ENCODE results near the gene SMR3A. TPM values are rescaled to one million over a fixed set of nuclear protein-coding genes. Genes with fewer than 3 reads are reported as not detected.

SMR3A gene
- total and polyA plus RNA-seq, 8 donors: not detected

GRCh38 chr4:70372760-70373159 lies 12.2 kb downstream of the SMR3A start:
- H3K27me3 ChIP-seq: no peaks in the 10 kb centered on the region
- H3K27ac ChIP-seq: no peak overlapping the region
- WGBS, 5 donors: 75 to 87% (median 81%) methylated on average over 3 of the region's 3 CpGs
- no peak for DNase-seq
- intact Hi-C loops (cut with DNase I; ENCODE audit: low total_unique reads): no loop called here
- H3K36me3 ChIP-seq: no peaks in the 10 kb centered on the region
- TF ChIP-seq CTCF (IDR thresholded peaks at IDR 0.05) (no peak), POLR2A (IDR thresholded peaks at IDR 0.05) (no peak), POLR2AphosphoS5 (IDR thresholded peaks at IDR 0.05) (no peak), EP300 (IDR thresholded peaks at IDR 0.05) (no peak)
- H3K9me3 ChIP-seq: no peaks in the 10 kb centered on the region
- H3K4me3 ChIP-seq: no peak overlapping the region
- no peaks in the 10 kb centered on the region for H3K4me1 ChIP-seq

GRCh38 chr4:70380578-70380977 lies 20.0 kb downstream of the SMR3A start:
- intact Hi-C loops (cut with DNase I; ENCODE audit: low total_unique reads): no loop called here
- H3K36me3 ChIP-seq: no peaks in the 10 kb centered on the region
- no peak for DNase-seq
- WGBS, 5 donors: 69 to 87% (median 86%) methylated on average over 3 of the region's 3 CpGs
- no peaks in the 10 kb centered on the region for H3K27me3 ChIP-seq
- no peaks in the 10 kb centered on the region for H3K4me1 ChIP-seq
- H3K4me3 ChIP-seq: no peak overlapping the region
- no peaks in the 10 kb centered on the region for H3K9me3 ChIP-seq
- no peak overlapping the region for H3K27ac ChIP-seq
- TF ChIP-seq POLR2A (IDR thresholded peaks at IDR 0.05) (no peak), CTCF (IDR thresholded peaks at IDR 0.05) (no peak), EP300 (IDR thresholded peaks at IDR 0.05) (no peak), POLR2AphosphoS5 (IDR thresholded peaks at IDR 0.05) (no peak)

GRCh38 chr4:70382691-70383181 lies 22.2 kb downstream of the SMR3A start, which contains the start of gene SMR3B:
SMR3B (plus strand) TSS chr4:70383131; CDS start chr4:70384511, 1,380 bp downstream.
- intact Hi-C loops (cut with DNase I; ENCODE audit: low total_unique reads): no loop called here
- no peak within 1 kb of the TSS for H3K27ac ChIP-seq
- no peaks in the 10 kb centered on the region for H3K4me1 ChIP-seq
- WGBS, 5 donors: 72 to 80% (median 76%) methylated on average over 5 of the region's 5 CpGs
- no peaks in the 10 kb centered on the region for H3K9me3 ChIP-seq
- no peak for TF ChIP-seq POLR2A (IDR thresholded peaks at IDR 0.05)
- TF ChIP-seq EP300 (IDR thresholded peaks at IDR 0.05): no peak
- TF ChIP-seq POLR2AphosphoS5 (IDR thresholded peaks at IDR 0.05): no peak
- TF ChIP-seq CTCF (IDR thresholded peaks at IDR 0.05): no peak
- no peaks in the 10 kb centered on the region for H3K27me3 ChIP-seq
- DNase-seq: no peak
- no peaks in the 10 kb centered on the region for H3K36me3 ChIP-seq
- H3K4me3 ChIP-seq: no peak within 1 kb of the TSS

DNA sequence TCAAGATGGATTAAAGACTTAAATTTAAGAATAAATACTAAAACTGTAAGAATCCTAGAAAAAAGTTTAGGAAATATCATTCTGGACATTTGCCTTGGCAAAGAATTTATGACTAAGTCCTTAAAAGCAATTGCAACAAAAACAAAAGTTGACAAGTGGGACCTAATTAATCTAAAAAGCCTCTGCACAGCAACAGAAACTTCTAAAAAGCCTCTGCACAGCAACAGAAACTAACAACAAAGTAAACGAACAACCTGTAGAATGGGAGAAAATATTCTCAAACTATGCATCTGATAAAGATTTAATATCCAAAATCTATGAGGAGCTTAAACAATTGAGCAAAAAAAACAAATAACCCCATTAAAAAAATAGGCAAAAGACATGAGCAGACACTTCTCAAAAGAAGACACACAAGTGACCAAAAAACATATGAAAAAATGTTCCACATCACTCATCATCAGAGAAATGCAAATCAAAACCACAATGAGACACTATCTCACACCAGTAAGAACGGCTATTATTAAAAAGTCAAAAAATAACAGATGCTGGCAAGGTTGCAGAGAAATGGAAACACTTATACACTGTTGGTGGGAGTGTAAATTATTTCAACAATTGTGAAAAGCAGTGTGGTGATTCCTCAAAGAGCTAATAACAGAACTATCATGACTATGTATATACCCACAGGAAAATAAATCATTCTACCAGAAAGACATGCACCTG lies 31.7 kb downstream of the SMR3A start:
- TF ChIP-seq CTCF (IDR thresholded peaks at IDR 0.05) (no peak), EP300 (IDR thresholded peaks at IDR 0.05) (no peak), POLR2A (IDR thresholded peaks at IDR 0.05) (no peak), POLR2AphosphoS5 (IDR thresholded peaks at IDR 0.05) (no peak)
- DNase-seq: no peak
- intact Hi-C loops (cut with DNase I; ENCODE audit: low total_unique reads): no loop called here
- no peak overlapping the region for H3K4me3 ChIP-seq
- no peaks in the 10 kb centered on the region for H3K27me3 ChIP-seq
- H3K4me1 ChIP-seq: no peaks in the 10 kb centered on the region
- no peak overlapping the region for H3K27ac ChIP-seq
- 55 to 69% (median 62%) methylated on average over 2 of the region's 2 CpGs for WGBS, 5 donors
- no peaks in the 10 kb centered on the region for H3K9me3 ChIP-seq
- no peaks in the 10 kb centered on the region for H3K36me3 ChIP-seq
